ENCODE results near the gene SYT15B. TPM values are rescaled to one million over a fixed set of nuclear protein-coding genes. Genes with fewer than 3 reads are reported as not detected.
"Not testable (repeated sequence)": the region's sequence is repeated elsewhere in the genome, so short reads cannot be mapped to it uniquely, and the experiment has no call there.

The SYT15B gene
- total RNA-seq, 1 donor from 2014 or later: 0.21 TPM

GRCh38 chr10:47751821-47752220 is 11.6 kb downstream of the SYT15B start:
- H3K27me3 ChIP-seq (ENCODE audit: control insufficient read depth, insufficient read depth, low read length); DNase-seq (ENCODE audit: low read depth); H3K36me3 ChIP-seq (ENCODE audit: control insufficient read depth, insufficient read depth, low read length); H3K4me3 ChIP-seq (ENCODE audit: low read depth, low read length): not testable (repeated sequence)

- not testable (repeated sequence) for H3K36me3 ChIP-seq (ENCODE audit: control insufficient read depth, insufficient read depth, low read length); H3K27me3 ChIP-seq (ENCODE audit: control insufficient read depth, insufficient read depth, low read length); DNase-seq (ENCODE audit: low read depth); H3K4me3 ChIP-seq (ENCODE audit: low read depth, low read length)
Observed at GRCh38 chr10:47750360-47750759, 13.0 kb downstream of the SYT15B start.

- not testable (repeated sequence) for H3K36me3 ChIP-seq (ENCODE audit: control insufficient read depth, insufficient read depth, low read length); H3K27me3 ChIP-seq (ENCODE audit: control insufficient read depth, insufficient read depth, low read length); DNase-seq (ENCODE audit: low read depth); H3K4me3 ChIP-seq (ENCODE audit: low read depth, low read length)
Observed at GRCh38 chr10:47746780-47747376, 16.5 kb downstream of the SYT15B start.

GRCh38 chr10:47744881-47745280 is 18.5 kb downstream of the SYT15B start:
- DNase-seq (ENCODE audit: low read depth); H3K36me3 ChIP-seq (ENCODE audit: control insufficient read depth, insufficient read depth, low read length); H3K4me3 ChIP-seq (ENCODE audit: low read depth, low read length); H3K27me3 ChIP-seq (ENCODE audit: control insufficient read depth, insufficient read depth, low read length): not testable (repeated sequence)

GRCh38 chr10:47743611-47744550 is 19.5 kb downstream of the SYT15B start:
- H3K27me3 ChIP-seq (ENCODE audit: control insufficient read depth, insufficient read depth, low read length); H3K36me3 ChIP-seq (ENCODE audit: control insufficient read depth, insufficient read depth, low read length); DNase-seq (ENCODE audit: low read depth): not testable (repeated sequence)
- H3K4me3 ChIP-seq (ENCODE audit: low read depth, low read length): peak overlapping the region; percentile 53

- DNase-seq (ENCODE audit: low read depth); H3K27me3 ChIP-seq (ENCODE audit: control insufficient read depth, insufficient read depth, low read length); H3K4me3 ChIP-seq (ENCODE audit: low read depth, low read length); H3K36me3 ChIP-seq (ENCODE audit: control insufficient read depth, insufficient read depth, low read length): not testable (repeated sequence)
Observed at GRCh38 chr10:47740868-47741267, 22.5 kb downstream of the SYT15B start.

GRCh38 chr10:47730911-47731310 is 32.5 kb downstream of the SYT15B start:
- not testable (repeated sequence) for H3K4me3 ChIP-seq (ENCODE audit: low read depth, low read length); H3K27me3 ChIP-seq (ENCODE audit: control insufficient read depth, insufficient read depth, low read length); DNase-seq (ENCODE audit: low read depth); H3K36me3 ChIP-seq (ENCODE audit: control insufficient read depth, insufficient read depth, low read length)

GRCh38 chr10:47725740-47726139 is 37.7 kb downstream of the SYT15B start:
- DNase-seq (ENCODE audit: low read depth); H3K36me3 ChIP-seq (ENCODE audit: control insufficient read depth, insufficient read depth, low read length); H3K27me3 ChIP-seq (ENCODE audit: control insufficient read depth, insufficient read depth, low read length); H3K4me3 ChIP-seq (ENCODE audit: low read depth, low read length): not testable (repeated sequence)

- not testable (repeated sequence) for H3K27me3 ChIP-seq (ENCODE audit: control insufficient read depth, insufficient read depth, low read length); H3K4me3 ChIP-seq (ENCODE audit: low read depth, low read length); DNase-seq (ENCODE audit: low read depth); H3K36me3 ChIP-seq (ENCODE audit: control insufficient read depth, insufficient read depth, low read length)
Observed at GRCh38 chr10:47725047-47725446, 38.3 kb downstream of the SYT15B start.

GRCh38 chr10:47724119-47724518 is 39.3 kb downstream of the SYT15B start:
- not testable (repeated sequence) for H3K27me3 ChIP-seq (ENCODE audit: control insufficient read depth, insufficient read depth, low read length); DNase-seq (ENCODE audit: low read depth); H3K4me3 ChIP-seq (ENCODE audit: low read depth, low read length); H3K36me3 ChIP-seq (ENCODE audit: control insufficient read depth, insufficient read depth, low read length)

GRCh38 chr10:47723362-47723761 is 40.0 kb downstream of the SYT15B start:
- H3K27me3 ChIP-seq (ENCODE audit: control insufficient read depth, insufficient read depth, low read length); H3K36me3 ChIP-seq (ENCODE audit: control insufficient read depth, insufficient read depth, low read length); H3K4me3 ChIP-seq (ENCODE audit: low read depth, low read length); DNase-seq (ENCODE audit: low read depth): not testable (repeated sequence)

GRCh38 chr10:47717011-47717769 is 46.2 kb downstream of the SYT15B start:
- H3K4me3 ChIP-seq (ENCODE audit: low read depth, low read length); H3K27me3 ChIP-seq (ENCODE audit: control insufficient read depth, insufficient read depth, low read length); DNase-seq (ENCODE audit: low read depth); H3K36me3 ChIP-seq (ENCODE audit: control insufficient read depth, insufficient read depth, low read length): not testable (repeated sequence)

Measured in kidney epithelial cell (primary cell).